ENCODE data around the gene SLC19A1. TPM values are rescaled to one million over a fixed set of nuclear protein-coding genes. Genes with fewer than 3 reads are reported as not detected.

Gene SLC19A1
- total RNA-seq, 2 experiments from 2014 or later, result 34.3 to 38.4 TPM

GRCh38 chr21:45465611-45466329 is 76.5 kb downstream of the SLC19A1 start:
- POLR2A ChIA-PET, result no interaction called here
- Mint-ChIP-seq H3K36me3 (no peaks in the 10 kb centered on the region), H3K9me3 (no peaks in the 10 kb centered on the region), H3K4me1 (peaks cover 2% of the 10 kb centered on the region), H3K27me3 (peaks cover 14% of the 10 kb centered on the region), H3K4me3 (no peak overlapping the region), H3K27ac (no peak overlapping the region)
- no peak for DNase-seq
- ATAC-seq (ENCODE audit: low read depth), result no peak

- Mint-ChIP-seq H3K27me3 (peaks cover 14% of the 10 kb centered on the region), H3K27ac (no peak overlapping the region), H3K36me3 (no peaks in the 10 kb centered on the region), H3K4me3 (no peak overlapping the region), H3K4me1 (peaks cover 1% of the 10 kb centered on the region), H3K9me3 (no peaks in the 10 kb centered on the region)
- no peak for ATAC-seq (ENCODE audit: low read depth)
- POLR2A ChIA-PET, result no interaction called here
- DNase-seq, result no peak
Measured at GRCh38 chr21:45465105-45465504, 77.1 kb downstream of the SLC19A1 start.

GRCh38 chr21:45464309-45464708 is 77.9 kb downstream of the SLC19A1 start:
- Mint-ChIP-seq H3K4me3 (no peak overlapping the region), H3K9me3 (no peaks in the 10 kb centered on the region), H3K27ac (no peak overlapping the region), H3K27me3 (peaks cover 14% of the 10 kb centered on the region), H3K36me3 (no peaks in the 10 kb centered on the region), H3K4me1 (no peaks in the 10 kb centered on the region)
- DNase-seq (no peak), ATAC-seq (ENCODE audit: low read depth) (no peak)
- POLR2A ChIA-PET, result no interaction called here

GRCh38 chr21:45463871-45464270 is 78.4 kb downstream of the SLC19A1 start:
- Mint-ChIP-seq H3K4me3 (no peak overlapping the region), H3K9me3 (no peaks in the 10 kb centered on the region), H3K36me3 (no peaks in the 10 kb centered on the region), H3K4me1 (no peaks in the 10 kb centered on the region), H3K27ac (no peak overlapping the region), H3K27me3 (peaks cover 14% of the 10 kb centered on the region)
- ATAC-seq (ENCODE audit: low read depth), result no peak
- DNase-seq, result no peak
- POLR2A ChIA-PET, result no interaction called here

GRCh38 chr21:45461806-45462341 is 80.4 kb downstream of the SLC19A1 start:
- POLR2A ChIA-PET, result no interaction called here
- no peak overlapping the region for H3K4me3 Mint-ChIP-seq
- ATAC-seq (ENCODE audit: low read depth), result no peak
- H3K27ac Mint-ChIP-seq, result no peak overlapping the region
- H3K27me3 Mint-ChIP-seq, result peaks cover 14% of the 10 kb centered on the region
- H3K4me1 Mint-ChIP-seq, result no peaks in the 10 kb centered on the region
- H3K36me3 Mint-ChIP-seq, result no peaks in the 10 kb centered on the region
- DNase-seq, result no peak
- no peaks in the 10 kb centered on the region for H3K9me3 Mint-ChIP-seq

- Mint-ChIP-seq H3K4me1 (no peaks in the 10 kb centered on the region), H3K27me3 (peaks cover 14% of the 10 kb centered on the region), H3K27ac (no peak overlapping the region), H3K36me3 (no peaks in the 10 kb centered on the region), H3K9me3 (no peaks in the 10 kb centered on the region), H3K4me3 (no peak overlapping the region)
- POLR2A ChIA-PET, result no interaction called here
- no peak for DNase-seq
- ATAC-seq (ENCODE audit: low read depth), result no peak
Measured at GRCh38 chr21:45461369-45461750, 80.9 kb downstream of the SLC19A1 start.

GRCh38 chr21:45460611-45461368 is 81.5 kb downstream of the SLC19A1 start:
- DNase-seq, result no peak
- POLR2A ChIA-PET, result no interaction called here
- no peaks in the 10 kb centered on the region for H3K4me1 Mint-ChIP-seq
- H3K27ac Mint-ChIP-seq, result no peak overlapping the region
- H3K27me3 Mint-ChIP-seq, result peaks cover 14% of the 10 kb centered on the region
- H3K4me3 Mint-ChIP-seq, result no peak overlapping the region
- H3K36me3 Mint-ChIP-seq, result no peaks in the 10 kb centered on the region
- H3K9me3 Mint-ChIP-seq, result no peaks in the 10 kb centered on the region
- ATAC-seq (ENCODE audit: low read depth), result no peak

GRCh38 chr21:45460011-45460565 is 82.2 kb downstream of the SLC19A1 start:
- Mint-ChIP-seq H3K4me1 (no peaks in the 10 kb centered on the region), H3K36me3 (no peaks in the 10 kb centered on the region), H3K27me3 (peaks cover 11% of the 10 kb centered on the region), H3K4me3 (no peak overlapping the region), H3K27ac (no peak overlapping the region), H3K9me3 (no peaks in the 10 kb centered on the region)
- ATAC-seq (ENCODE audit: low read depth), result no peak
- DNase-seq, result no peak
- POLR2A ChIA-PET, result no interaction called here

GRCh38 chr21:45459171-45460010 is 82.8 kb downstream of the SLC19A1 start:
- DNase-seq, result no peak
- H3K4me1 Mint-ChIP-seq, result no peaks in the 10 kb centered on the region
- H3K36me3 Mint-ChIP-seq, result no peaks in the 10 kb centered on the region
- H3K27ac Mint-ChIP-seq, result no peak overlapping the region
- H3K9me3 Mint-ChIP-seq, result no peaks in the 10 kb centered on the region
- POLR2A ChIA-PET, result no interaction called here
- no peak for ATAC-seq (ENCODE audit: low read depth)
- no peak overlapping the region for H3K4me3 Mint-ChIP-seq
- H3K27me3 Mint-ChIP-seq, result peaks cover 6% of the 10 kb centered on the region

GRCh38 chr21:45458281-45459170 is 83.7 kb downstream of the SLC19A1 start:
- H3K4me1 Mint-ChIP-seq, result no peaks in the 10 kb centered on the region
- H3K4me3 Mint-ChIP-seq, result no peak overlapping the region
- ATAC-seq (ENCODE audit: low read depth), result no peak
- no peaks in the 10 kb centered on the region for H3K36me3 Mint-ChIP-seq
- POLR2A ChIA-PET, result no interaction called here
- peaks cover 6% of the 10 kb centered on the region for H3K27me3 Mint-ChIP-seq
- H3K9me3 Mint-ChIP-seq, result no peaks in the 10 kb centered on the region
- no peak for DNase-seq
- H3K27ac Mint-ChIP-seq, result no peak overlapping the region

- H3K27me3 Mint-ChIP-seq, result peaks cover 6% of the 10 kb centered on the region
- no peak overlapping the region for H3K4me3 Mint-ChIP-seq
- no peaks in the 10 kb centered on the region for H3K36me3 Mint-ChIP-seq
- no peaks in the 10 kb centered on the region for H3K4me1 Mint-ChIP-seq
- H3K9me3 Mint-ChIP-seq, result peaks cover 5% of the 10 kb centered on the region
- no peak overlapping the region for H3K27ac Mint-ChIP-seq
- ATAC-seq (ENCODE audit: low read depth), result no peak
- POLR2A ChIA-PET, result no interaction called here
- no peak for DNase-seq
Measured at GRCh38 chr21:45457832-45458172, 84.4 kb downstream of the SLC19A1 start.

GRCh38 chr21:45457161-45457831 is 84.9 kb downstream of the SLC19A1 start:
- DNase-seq (no peak), ATAC-seq (ENCODE audit: low read depth) (no peak)
- H3K27me3 Mint-ChIP-seq, result peaks cover 4% of the 10 kb centered on the region
- H3K4me1 Mint-ChIP-seq, result no peaks in the 10 kb centered on the region
- H3K36me3 Mint-ChIP-seq, result no peaks in the 10 kb centered on the region
- POLR2A ChIA-PET, result no interaction called here
- no peak overlapping the region for H3K4me3 Mint-ChIP-seq
- H3K9me3 Mint-ChIP-seq, result peaks cover 7% of the 10 kb centered on the region
- no peak overlapping the region for H3K27ac Mint-ChIP-seq

Measured in activated naive CD8-positive, alpha-beta T cell treated with anti-CD3 and anti-CD28 coated beads, Interleukin-2, amount 10 ng/mL, durations not matched to agents 7 days and 5 days (primary cell).